ES-I3 (cell line): ENCODE measurements around the gene FARP1.

ENCODE experiments used
- H3K36me3 ChIP-seq: 2 replicates; pipeline ENCODE4 v1.6.1; 2013; ENCODE audit warnings: mild to moderate bottlenecking, low read length, control low read depth, moderate library complexity; ENCODE audit not compliant: insufficient read depth
- H3K4me1 ChIP-seq: 2 replicates; pipeline ENCODE4 v1.6.1; 2013; ENCODE audit warnings: mild to moderate bottlenecking, control low read depth, low read length; ENCODE audit not compliant: insufficient read depth
- H3K9ac ChIP-seq: 2 replicates; pipeline ENCODE4 v1.6.1; 2013; ENCODE audit warnings: low read depth, mild to moderate bottlenecking, low read length, moderate library complexity
- H3K9me3 ChIP-seq: 2 replicates; pipeline ENCODE4 v1.6.1; 2013; ENCODE audit warnings: mild to moderate bottlenecking, low read length, moderate library complexity; ENCODE audit not compliant: control insufficient read depth, insufficient read depth

The FARP1 gene

DNA sequence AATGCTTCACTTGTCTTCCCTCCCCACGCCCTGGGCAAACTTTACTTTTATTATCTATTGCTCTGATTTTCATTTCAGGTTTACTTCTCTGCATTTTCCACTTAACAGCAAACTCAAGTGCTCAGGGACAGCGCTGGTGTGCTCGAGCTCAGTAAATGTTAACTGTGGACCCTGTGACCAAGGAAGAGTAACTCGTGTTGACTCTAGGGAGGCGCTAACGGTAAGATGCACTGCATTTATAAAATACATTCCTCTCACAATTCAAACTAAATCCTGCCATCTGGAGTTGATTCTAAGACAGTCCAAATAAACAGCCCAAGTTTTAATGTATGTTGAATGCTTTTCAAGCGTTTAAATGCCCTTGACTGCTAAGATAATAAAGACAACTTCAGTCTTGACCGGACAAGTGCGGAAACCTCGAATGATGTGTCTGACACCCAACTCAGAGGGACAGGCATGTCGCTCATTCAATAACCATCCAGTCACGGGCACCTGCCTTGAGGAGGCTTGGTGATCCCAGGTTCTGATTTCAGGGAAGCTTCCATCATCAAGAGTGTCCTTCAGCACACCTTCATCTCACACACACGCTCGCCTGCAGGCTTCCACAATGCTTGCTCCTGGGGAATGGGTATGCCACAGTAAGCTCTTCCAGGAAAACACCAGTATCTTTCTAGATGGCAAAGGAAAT, 340.9 kb downstream of the FARP1 start:
- no peak overlapping the region for H3K9ac ChIP-seq
- no peaks in the 10 kb centered on the region for H3K36me3 ChIP-seq
- no peaks in the 10 kb centered on the region for H3K9me3 ChIP-seq
- peaks cover 47% of the 10 kb centered on the region for H3K4me1 ChIP-seq

DNA sequence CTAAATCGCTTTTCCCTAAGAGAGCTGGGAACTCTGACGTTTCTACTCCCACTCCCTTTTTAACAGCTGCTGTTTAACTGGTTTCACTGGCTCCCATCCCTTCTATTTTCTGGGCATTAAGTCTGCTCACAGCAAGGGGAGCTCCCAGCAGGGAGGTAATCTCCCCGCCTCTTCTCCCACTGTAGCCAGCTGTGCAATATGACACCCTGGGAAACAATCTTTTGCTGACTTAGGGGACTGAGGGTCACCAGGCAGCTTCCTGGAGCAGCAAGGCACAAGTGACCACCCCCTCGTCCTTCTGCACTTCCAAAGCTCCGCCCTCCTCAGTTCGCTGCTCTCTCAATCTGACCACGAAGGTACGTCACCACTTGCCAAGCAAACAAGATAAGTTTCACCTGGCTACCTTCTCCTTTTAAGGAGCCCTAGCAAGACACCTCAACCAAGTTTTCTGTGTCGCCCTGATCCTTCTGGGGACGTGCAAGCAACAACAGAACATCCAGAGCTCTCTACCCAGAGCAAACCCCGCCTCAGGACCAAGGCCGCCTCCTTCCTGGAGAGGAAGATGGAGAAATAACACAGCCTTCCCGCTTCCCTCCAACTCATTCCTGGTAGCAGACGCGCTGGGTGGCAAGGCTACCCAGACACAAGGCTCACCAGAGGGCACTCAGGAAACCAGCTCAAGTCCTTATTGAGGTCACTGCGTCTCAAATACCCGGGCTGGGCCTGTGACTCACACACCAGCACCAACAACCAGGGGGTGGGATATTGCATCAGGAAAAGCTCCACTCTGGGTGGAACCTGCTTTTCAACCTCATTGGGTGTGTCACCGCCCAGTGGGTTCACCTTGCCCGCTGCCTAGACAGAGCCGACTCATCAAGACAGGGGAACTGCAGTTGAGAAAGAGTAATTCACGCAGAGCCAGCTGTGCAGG, 341.7 kb downstream of the FARP1 start:
- H3K4me1 ChIP-seq, result peaks cover 40% of the 10 kb centered on the region
- H3K9ac ChIP-seq, result peak overlapping the region; percentile 11; the same call in 1 of the 2 replicates
- H3K9me3 ChIP-seq, result no peaks in the 10 kb centered on the region
- H3K36me3 ChIP-seq, result no peaks in the 10 kb centered on the region

GRCh38 chr13:98485561-98485960, 342.7 kb downstream of the FARP1 start:
- Histone ChIP-seq H3K4me1 (peaks cover 37% of the 10 kb centered on the region), H3K9me3 (no peaks in the 10 kb centered on the region), H3K36me3 (no peaks in the 10 kb centered on the region), H3K9ac (no peak overlapping the region)

- H3K4me1 ChIP-seq, result peaks cover 37% of the 10 kb centered on the region
- H3K36me3 ChIP-seq, result no peaks in the 10 kb centered on the region
- no peak overlapping the region for H3K9ac ChIP-seq
These were observed 343.5 kb downstream of the FARP1 start for GRCh38 chr13:98486412-98486811.

DNA sequence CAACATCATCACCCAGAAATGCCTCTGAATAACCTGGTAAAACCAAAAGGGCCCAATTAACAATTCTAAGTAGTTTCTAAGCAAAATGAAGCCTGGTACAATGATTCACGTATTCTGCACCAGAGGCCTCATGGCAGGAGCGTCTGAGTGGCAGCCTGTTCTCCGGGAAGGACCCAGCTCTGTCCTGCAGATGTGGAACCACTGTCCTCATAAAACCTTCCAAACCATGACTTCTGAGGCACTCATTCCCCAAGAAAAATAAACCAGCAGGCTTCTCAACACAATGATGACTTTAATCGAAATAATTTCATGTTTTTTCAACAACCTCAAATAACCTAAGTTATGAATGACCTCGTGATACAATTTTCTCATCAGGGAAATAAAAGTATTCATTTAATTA, 344.1 kb downstream of the FARP1 start:
- Histone ChIP-seq H3K4me1 (peaks cover 38% of the 10 kb centered on the region), H3K9me3 (no peaks in the 10 kb centered on the region), H3K9ac (no peak overlapping the region), H3K36me3 (no peaks in the 10 kb centered on the region)

More at GRCh38 chr13:98486412-98486811, 343.5 kb downstream of the FARP1 start:
- no peaks in the 10 kb centered on the region for H3K9me3 ChIP-seq

DNA sequence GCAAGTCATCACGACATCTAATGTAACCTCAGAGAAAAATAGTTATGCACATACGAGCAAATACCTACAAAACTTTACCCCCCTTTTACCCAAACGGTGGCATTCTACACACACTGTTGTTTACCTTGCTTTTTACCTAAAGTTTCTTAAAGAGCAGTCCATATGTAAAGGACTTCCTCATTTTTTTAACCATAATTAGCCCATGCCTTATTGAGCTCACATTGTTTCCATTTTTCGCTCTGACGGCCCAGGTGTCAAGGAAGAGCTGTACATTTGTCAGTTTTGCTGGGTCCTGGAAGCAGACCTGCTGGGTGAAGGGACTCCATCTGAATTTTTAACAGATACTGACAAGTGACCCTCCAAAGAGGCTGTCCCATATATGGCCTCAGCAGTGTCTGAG, 344.6 kb downstream of the FARP1 start:
- no peaks in the 10 kb centered on the region for H3K9me3 ChIP-seq
- peaks cover 36% of the 10 kb centered on the region for H3K4me1 ChIP-seq
- H3K36me3 ChIP-seq, result no peaks in the 10 kb centered on the region
- H3K9ac ChIP-seq, result no peak overlapping the region

GRCh38 chr13:98488736-98489135, 345.8 kb downstream of the FARP1 start:
- Histone ChIP-seq H3K9me3 (no peaks in the 10 kb centered on the region), H3K36me3 (no peaks in the 10 kb centered on the region), H3K9ac (no peak overlapping the region), H3K4me1 (peaks cover 31% of the 10 kb centered on the region)

DNA sequence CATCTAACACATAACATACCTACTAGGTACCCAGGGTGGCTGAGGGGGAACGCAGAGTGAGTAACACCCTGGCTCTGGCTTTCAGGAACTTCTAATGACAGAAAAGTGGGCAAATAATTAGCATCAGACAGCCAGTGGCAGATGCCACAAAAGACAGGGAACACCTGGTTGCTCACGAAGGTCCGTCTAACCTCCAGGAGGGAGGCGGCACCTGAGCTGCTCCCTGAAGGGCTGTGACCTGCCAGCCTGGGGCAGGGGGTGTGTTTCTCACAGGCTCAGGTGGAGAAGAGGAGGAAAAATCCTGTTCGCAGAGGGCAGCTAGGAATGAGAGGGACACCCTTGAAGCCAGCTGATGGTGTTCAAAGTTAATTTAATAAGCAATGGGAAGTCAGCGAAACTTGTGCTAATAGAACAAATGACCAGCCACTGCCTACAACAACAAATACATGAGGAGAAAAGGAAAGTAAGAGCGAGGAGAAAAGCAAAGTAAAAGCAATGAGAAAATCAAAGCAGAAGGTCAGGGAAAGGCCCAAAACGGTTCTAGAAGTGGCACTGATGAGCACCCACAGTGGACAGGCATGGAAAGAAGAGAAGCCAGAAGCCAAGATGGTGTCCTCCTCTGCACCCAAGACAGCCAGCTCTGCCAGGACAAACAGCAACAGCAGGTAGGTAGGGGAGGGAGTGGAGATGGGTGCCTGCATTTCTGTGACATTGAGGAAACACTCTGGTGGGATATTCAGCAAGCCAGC, 346.7 kb downstream of the FARP1 start:
- no peaks in the 10 kb centered on the region for H3K36me3 ChIP-seq
- no peak overlapping the region for H3K9ac ChIP-seq
- peaks cover 24% of the 10 kb centered on the region for H3K4me1 ChIP-seq
- no peaks in the 10 kb centered on the region for H3K9me3 ChIP-seq

GRCh38 chr13:98490195-98490836, 347.4 kb downstream of the FARP1 start:
- H3K9me3 ChIP-seq, result no peaks in the 10 kb centered on the region
- no peak overlapping the region for H3K9ac ChIP-seq
- peaks cover 17% of the 10 kb centered on the region for H3K4me1 ChIP-seq
- no peaks in the 10 kb centered on the region for H3K36me3 ChIP-seq

DNA sequence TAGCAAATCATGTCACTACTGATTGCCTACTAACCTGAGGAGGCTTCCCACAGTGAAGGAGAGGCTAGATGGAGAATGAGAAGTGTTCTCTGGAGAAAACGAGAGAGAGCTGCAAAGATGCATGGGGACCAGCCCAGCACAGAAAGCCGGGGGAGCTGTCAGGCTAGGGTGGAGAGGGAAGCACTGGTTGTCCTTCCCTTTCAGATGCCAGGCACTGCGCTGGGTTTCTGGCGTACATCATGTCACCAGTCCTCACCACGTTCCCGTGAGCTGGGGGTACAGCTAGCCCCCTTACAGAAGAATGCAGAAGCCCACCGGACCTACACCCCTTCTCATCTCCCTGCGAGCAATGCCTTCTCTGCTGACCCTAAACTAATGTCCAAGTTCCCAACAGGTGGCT, 348.0 kb downstream of the FARP1 start:
- H3K9ac ChIP-seq, result no peak overlapping the region
- no peaks in the 10 kb centered on the region for H3K9me3 ChIP-seq
- peaks cover 19% of the 10 kb centered on the region for H3K4me1 ChIP-seq
- peaks cover 2% of the 10 kb centered on the region; the same call in 1 of the 2 replicates for H3K36me3 ChIP-seq

DNA sequence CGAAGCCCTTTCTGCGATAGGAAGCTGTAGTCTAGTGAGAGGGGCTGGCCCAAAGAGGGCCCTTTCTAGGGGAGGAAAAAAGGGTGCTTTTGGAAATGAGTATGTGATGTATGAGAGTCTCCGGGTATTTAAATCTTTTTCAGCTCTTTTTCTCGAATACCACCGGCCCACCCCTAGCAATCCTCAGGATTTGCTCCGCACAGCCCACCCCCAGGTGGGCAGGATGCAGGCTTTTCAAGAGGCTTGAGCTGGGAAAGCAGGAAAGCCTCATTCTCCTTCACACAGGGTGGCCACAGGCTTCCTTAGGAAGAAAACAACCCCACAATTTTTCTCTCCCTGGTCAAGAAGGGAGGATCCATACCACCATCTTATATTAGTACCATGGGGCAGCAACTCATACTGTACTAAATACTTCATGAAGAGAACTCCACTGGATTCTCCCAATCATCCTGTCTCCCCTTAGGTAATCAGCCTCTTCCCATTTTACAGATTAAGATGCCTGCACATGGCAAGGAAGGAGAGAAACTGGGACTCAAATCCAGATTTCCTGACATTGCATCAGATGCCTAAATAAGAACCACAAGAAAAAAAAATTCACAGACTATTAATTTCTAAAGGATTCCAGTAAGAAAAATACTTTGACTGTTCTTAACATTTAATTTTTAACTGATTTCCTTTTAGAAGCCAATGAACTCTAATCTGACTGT, 349.6 kb downstream of the FARP1 start:
- Histone ChIP-seq H3K4me1 (peaks cover 33% of the 10 kb centered on the region), H3K9me3 (no peaks in the 10 kb centered on the region), H3K9ac (no peak overlapping the region), H3K36me3 (peaks cover 2% of the 10 kb centered on the region; the same call in 1 of the 2 replicates)

DNA sequence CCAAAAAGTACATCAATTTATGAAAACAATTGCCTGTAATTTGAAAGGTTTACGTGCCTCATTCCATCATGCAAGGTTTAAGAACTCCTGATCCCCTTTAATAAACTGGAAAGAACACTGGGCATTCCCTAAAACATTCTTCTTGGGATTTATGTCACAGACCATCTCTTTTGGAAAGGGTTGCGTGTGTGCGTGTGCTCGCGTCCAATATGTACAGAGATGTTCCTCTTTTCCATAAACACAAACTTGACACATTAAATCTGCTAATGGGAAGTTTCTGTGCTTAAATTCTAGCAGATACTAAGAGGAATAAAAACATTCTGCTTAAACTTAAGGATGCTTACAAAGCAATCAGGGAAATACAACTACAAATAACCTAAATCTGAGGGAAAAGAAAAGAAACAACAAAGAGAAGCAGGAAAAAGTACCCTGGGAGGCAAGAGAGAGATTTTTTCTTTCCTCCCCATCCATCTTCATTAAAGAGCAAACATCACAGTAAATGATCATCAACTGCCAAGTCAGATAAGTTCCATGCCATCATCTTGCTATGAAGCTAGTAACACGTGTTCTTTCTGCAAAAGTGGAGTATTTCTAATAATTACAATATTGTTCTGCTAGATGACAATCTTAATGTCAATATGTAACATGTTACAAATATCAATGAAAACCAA, 350.3 kb downstream of the FARP1 start:
- Histone ChIP-seq H3K4me1 (peaks cover 33% of the 10 kb centered on the region), H3K36me3 (peaks cover 3% of the 10 kb centered on the region; the same call in 1 of the 2 replicates), H3K9me3 (no peaks in the 10 kb centered on the region), H3K9ac (no peak overlapping the region)

GRCh38 chr13:98494769-98495168, 351.9 kb downstream of the FARP1 start:
- Histone ChIP-seq H3K4me1 (peaks cover 33% of the 10 kb centered on the region), H3K9me3 (no peaks in the 10 kb centered on the region), H3K9ac (no peak overlapping the region), H3K36me3 (peaks cover 9% of the 10 kb centered on the region)
